IPS-20b (cell line): ENCODE results near the gene REG4.

ENCODE experiments used
- H3K27ac ChIP-seq: one replicate; pipeline ENCODE4 v1.5.1; 2013; ENCODE audit warnings: low read length
- H3K27me3 ChIP-seq: 2 replicates; pipeline ENCODE4 v1.6.1; 2013; ENCODE audit warnings: mild to moderate bottlenecking, low read length, inconsistent platforms; ENCODE audit not compliant: insufficient read depth
- H3K36me3 ChIP-seq: 2 replicates; pipeline ENCODE4 v1.6.1; 2013; ENCODE audit warnings: low read depth, mild to moderate bottlenecking, inconsistent platforms, low read length, moderate library complexity; ENCODE audit not compliant: insufficient read depth
- H3K4me1 ChIP-seq: 2 replicates; pipeline ENCODE4 v1.6.1; 2013; ENCODE audit warnings: mild to moderate bottlenecking, control low read depth, inconsistent platforms, low read length, moderate library complexity; ENCODE audit not compliant: insufficient read depth
- H3K4me3 ChIP-seq: 2 replicates; pipeline ENCODE4 v1.5.1; 2013; ENCODE audit warnings: mild to moderate bottlenecking, low read length, inconsistent platforms
- H3K9ac ChIP-seq: 2 replicates; pipeline ENCODE4 v1.6.1; 2013; ENCODE audit warnings: low read depth, mild to moderate bottlenecking, inconsistent platforms, low read length, moderate library complexity
- H3K9me3 ChIP-seq: 2 replicates; pipeline ENCODE4 v1.6.1; 2013; ENCODE audit warnings: mild to moderate bottlenecking, low read depth, low read length, inconsistent platforms; ENCODE audit not compliant: insufficient read depth

The REG4 gene

DNA sequence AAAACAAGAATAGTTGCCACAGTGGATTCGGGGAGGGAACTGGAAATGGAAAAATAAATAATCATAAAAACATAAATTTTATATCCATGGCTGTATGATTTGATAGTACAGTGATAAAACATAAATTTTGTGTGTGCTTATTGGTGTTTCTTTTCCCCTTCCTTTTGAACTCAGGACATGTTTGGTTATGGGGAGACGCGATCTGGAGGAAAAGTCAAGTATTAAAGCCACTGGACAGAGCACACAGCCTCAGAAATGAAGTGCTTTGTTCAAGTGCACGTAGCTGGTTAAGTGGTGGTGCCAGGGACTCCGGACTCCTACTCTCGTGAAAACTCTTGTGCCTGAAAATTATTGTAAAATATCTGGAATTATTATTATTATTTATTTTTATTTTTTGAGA, 32.9 kb downstream of the REG4 start:
- H3K9ac ChIP-seq = no peak overlapping the region
- no peaks in the 10 kb centered on the region for H3K27me3 ChIP-seq
- H3K4me1 ChIP-seq = peaks cover 7% of the 10 kb centered on the region
- H3K4me3 ChIP-seq = no peak overlapping the region
- H3K36me3 ChIP-seq = no peaks in the 10 kb centered on the region
- H3K9me3 ChIP-seq = no peaks in the 10 kb centered on the region
- H3K27ac ChIP-seq = no peak overlapping the region

DNA sequence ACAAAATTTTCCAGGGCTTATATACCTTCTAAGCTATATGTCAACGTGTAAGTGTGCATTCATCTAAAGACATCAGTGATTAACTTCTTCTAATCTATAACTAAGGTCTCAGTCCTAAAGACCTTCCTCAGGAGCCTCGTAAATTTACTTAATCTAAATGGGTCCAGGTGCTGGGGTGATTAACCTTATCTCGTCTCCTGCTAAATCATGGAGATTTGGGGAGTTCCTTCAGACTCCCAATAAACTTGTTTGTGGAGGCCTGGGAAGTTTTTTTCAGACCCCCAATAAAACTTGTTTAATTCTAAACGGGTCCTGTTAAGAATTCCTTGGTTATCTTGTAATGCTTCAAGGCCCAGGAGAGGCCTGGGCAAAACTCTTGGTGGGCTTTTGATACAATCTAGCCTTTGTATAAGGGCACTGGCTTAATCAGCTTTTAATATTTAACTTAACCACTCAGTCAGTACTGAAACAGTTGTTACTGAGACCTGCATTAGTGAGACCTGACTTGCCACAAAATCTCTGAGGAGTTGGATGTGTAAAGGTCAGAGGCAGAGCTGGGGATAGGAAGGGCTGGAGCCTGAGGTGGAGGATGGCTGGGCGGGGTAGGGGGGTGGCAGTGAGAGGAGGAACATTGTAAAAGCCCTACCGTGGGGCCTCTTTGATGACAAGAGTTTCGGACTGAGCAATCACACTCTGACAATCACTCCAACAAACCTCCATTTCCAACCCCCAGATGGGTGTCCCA, 36.3 kb downstream of the REG4 start:
- Histone ChIP-seq H3K4me1 (peaks cover 10% of the 10 kb centered on the region), H3K9ac (no peak overlapping the region)

DNA sequence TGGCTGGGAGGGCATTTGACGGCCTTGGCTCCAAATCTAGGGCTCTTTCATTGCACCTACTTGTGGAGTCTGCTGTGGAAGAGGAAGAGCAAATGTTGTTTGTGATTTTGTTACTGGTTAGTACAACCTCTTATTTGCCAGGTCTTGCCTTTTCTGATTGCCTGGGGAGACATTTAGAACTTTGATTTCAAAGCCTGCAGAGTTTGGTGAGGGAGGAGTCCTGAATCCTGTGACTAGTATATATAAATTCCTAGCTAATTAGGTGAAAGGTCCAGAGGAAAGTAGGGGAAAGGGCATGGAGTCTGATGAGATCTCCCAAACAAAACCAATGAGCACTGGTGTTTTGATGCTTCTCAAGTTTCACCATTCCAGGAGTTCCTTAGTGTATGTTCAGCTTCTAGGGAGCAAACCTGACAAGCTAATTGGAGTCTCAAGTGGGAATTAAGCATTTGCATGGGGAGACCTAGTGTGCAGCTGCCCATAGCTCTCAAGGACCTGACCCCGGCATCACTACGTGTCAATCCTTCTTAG, 37.5 kb downstream of the REG4 start:
- Histone ChIP-seq H3K27me3 (no peaks in the 10 kb centered on the region), H3K27ac (no peak overlapping the region), H3K9me3 (no peaks in the 10 kb centered on the region), H3K4me3 (0 out of 2 replicates have a peak overlapping the region, but pooled peaks have one; percentile 3), H3K9ac (no peak overlapping the region), H3K36me3 (no peaks in the 10 kb centered on the region), H3K4me1 (peaks cover 10% of the 10 kb centered on the region)

More for the DNA sequence above, 36.3 kb downstream of the REG4 start:
- no peak overlapping the region for H3K27ac ChIP-seq
- no peaks in the 10 kb centered on the region for H3K9me3 ChIP-seq
- H3K36me3 ChIP-seq = no peaks in the 10 kb centered on the region
- H3K27me3 ChIP-seq = no peaks in the 10 kb centered on the region
- no peak overlapping the region for H3K4me3 ChIP-seq

DNA sequence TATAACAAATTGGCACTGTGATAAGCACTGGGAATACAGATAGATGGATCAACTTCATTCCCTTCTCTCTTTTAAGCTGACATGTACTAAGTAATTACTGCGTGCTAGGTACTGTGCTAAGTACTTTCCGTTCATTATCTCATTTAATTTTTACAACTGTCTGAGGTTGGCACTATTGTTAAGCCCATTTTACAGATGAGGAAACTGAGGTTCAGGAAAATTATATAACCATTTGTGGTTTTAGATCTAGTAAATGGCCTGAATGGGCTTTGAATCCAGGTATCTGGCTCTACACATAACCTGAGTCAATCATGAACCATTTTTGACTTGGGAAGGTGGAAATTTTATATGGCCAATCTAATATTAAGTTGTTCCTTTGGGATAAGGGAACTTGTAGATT, 39.0 kb downstream of the REG4 start:
- no peaks in the 10 kb centered on the region for H3K36me3 ChIP-seq
- H3K4me1 ChIP-seq = peaks cover 10% of the 10 kb centered on the region

DNA sequence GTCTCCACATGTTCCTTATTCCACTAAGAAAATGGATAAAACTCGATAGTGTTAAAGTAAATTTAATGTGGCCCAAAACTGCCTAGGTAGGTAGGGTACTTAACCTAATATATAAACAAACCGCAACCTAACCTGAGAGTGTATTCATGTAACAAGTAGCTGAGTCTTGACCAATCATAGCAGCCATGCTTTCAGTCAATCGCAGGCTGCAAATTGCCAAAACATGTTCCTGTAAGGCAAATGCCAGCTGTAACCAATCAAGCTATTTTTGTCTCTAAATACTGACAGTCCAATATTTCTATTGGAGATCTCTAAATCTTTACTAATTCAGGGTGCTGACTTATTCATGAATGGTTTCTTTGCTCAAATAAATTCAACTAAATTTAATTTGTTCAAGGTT, 39.5 kb downstream of the REG4 start:
- H3K9ac ChIP-seq = no peak overlapping the region
- H3K4me3 ChIP-seq = no peak overlapping the region
- no peak overlapping the region for H3K27ac ChIP-seq
- no peaks in the 10 kb centered on the region for H3K27me3 ChIP-seq
- H3K9me3 ChIP-seq = no peaks in the 10 kb centered on the region
- no peaks in the 10 kb centered on the region for H3K36me3 ChIP-seq
- peaks cover 10% of the 10 kb centered on the region for H3K4me1 ChIP-seq

More for the DNA sequence above, 39.0 kb downstream of the REG4 start:
- H3K27me3 ChIP-seq = no peaks in the 10 kb centered on the region
- H3K27ac ChIP-seq = no peak overlapping the region
- H3K4me3 ChIP-seq = no peak overlapping the region
- no peaks in the 10 kb centered on the region for H3K9me3 ChIP-seq
- H3K9ac ChIP-seq = no peak overlapping the region

DNA sequence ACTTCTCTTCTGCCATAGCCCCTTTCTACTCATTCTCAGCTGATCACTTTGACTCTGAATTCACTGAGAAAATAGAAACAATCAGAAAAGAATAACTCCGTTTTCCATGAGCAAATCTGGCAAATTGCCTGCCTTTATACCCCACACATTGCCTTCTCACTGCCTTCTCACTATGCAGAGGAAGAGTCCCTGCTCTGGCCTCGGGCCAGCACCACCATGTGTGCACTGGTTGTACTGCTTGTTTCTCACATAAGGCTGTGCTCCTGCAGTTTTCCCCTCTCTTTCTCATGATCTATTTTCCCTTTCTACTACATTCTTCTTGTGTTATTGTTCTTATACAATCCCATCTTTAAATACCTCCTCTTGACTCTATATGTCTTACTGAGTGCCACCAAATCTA, 40.2 kb downstream of the REG4 start:
- H3K9me3 ChIP-seq = no peaks in the 10 kb centered on the region
- H3K36me3 ChIP-seq = no peaks in the 10 kb centered on the region
- H3K9ac ChIP-seq = no peak overlapping the region
- H3K27me3 ChIP-seq = no peaks in the 10 kb centered on the region
- peaks cover 10% of the 10 kb centered on the region for H3K4me1 ChIP-seq
- H3K27ac ChIP-seq = no peak overlapping the region
- no peak overlapping the region for H3K4me3 ChIP-seq

DNA sequence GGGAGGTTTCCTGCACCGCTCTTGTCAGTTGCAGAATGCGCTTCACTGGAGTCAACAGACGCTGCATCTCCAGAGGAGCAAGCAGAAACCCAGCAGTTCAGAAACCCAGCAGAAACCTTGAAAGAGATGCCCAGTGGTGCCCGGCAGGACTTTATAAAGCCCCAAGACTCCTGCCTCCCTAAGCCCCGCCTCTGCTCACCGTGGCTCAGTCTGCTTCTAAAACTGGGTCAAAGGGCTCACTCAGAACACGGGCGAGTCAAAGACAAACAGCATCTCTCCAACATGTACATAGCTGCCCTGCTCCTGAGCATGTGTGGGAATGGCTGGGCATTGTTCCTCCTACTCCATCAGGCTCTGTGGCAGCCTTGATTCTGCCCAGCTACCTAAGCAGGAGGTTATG, 42.5 kb downstream of the REG4 start, which contains the start of gene HMGCS2:
TSS of gene HMGCS2 (minus strand) at position 128 of the 400 bp plus-strand sequence. CDS start at position 67, 61 bp downstream.
- H3K4me3 ChIP-seq = no peak within 1 kb of the TSS

DNA sequence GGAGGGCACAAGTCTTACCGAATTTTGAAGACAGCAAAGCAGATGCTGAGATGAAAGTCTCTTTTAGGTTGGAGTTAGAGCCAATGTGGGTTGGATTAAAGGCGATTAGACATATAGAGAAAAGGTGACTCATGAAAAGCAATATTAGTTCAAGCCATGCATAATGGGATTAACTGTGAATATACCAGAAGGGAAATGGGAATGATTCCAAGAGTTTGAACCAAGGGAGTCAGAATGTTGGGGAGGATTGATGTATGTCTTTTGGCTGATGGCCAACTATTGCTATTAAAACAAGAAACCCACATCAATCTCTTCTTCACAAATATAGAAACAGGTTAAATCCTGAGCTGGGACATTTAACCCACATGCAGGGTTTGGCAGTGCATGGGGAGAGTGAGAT, 43.8 kb downstream of the REG4 start:
- Histone ChIP-seq H3K27me3 (no peaks in the 10 kb centered on the region), H3K4me1 (peaks cover under 1% of the 10 kb centered on the region; the same call in 1 of the 2 replicates), H3K9ac (no peak overlapping the region), H3K4me3 (no peak overlapping the region), H3K27ac (no peak overlapping the region), H3K36me3 (no peaks in the 10 kb centered on the region), H3K9me3 (no peaks in the 10 kb centered on the region)

More for the DNA sequence above, 42.5 kb downstream of the REG4 start, which contains the start of gene HMGCS2:
- Histone ChIP-seq H3K36me3 (no peaks in the 10 kb centered on the region), H3K9me3 (no peaks in the 10 kb centered on the region), H3K4me1 (peaks cover 7% of the 10 kb centered on the region), H3K9ac (no peak within 1 kb of the TSS), H3K27me3 (no peaks in the 10 kb centered on the region), H3K27ac (no peak within 1 kb of the TSS)

DNA sequence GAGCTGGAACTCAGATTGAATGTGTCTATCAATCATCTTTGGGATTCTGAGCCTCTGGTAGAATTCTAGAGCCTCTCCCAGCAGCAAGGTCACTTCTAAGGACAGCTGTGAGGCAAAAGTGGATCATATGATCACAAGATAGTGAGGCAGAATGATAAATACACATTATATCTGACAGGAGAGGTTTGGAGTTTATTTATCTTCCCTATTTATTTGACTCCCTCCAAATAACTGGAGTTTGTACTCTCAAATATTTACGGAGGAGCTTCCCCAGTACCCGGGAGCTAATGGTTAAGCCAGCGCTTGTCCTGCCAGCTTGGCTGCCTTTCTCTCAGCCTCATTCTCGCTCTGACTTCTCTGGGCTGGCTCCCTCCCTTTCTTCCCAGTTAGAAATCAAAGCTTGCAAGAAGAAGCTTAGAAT, 44.9 kb downstream of the REG4 start:
- Histone ChIP-seq H3K4me3 (no peak overlapping the region), H3K9me3 (no peaks in the 10 kb centered on the region), H3K27me3 (no peaks in the 10 kb centered on the region), H3K4me1 (peaks cover 2% of the 10 kb centered on the region; the same call in 1 of the 2 replicates), H3K27ac (no peak overlapping the region), H3K36me3 (no peaks in the 10 kb centered on the region), H3K9ac (no peak overlapping the region)

DNA sequence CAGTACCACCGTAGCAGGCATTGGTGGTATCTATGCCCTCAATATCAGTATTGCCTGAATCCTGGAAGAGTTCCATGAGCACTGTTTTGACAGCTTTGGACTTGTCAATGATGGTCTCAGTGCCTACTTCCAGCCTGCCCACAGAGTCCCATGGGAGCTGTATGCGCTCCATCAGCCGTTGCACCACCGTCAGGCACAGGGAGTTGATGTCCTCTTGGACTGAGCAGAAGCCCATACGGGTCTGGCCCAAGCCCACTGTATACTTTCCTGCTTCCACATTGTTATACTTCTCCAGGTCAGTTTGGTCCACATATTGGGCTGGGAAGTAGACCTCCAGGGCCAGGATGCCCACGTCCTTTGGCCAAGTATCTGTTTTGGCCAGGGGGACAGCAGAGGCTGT, 47.0 kb downstream of the REG4 start:
- no peaks in the 10 kb centered on the region for H3K9me3 ChIP-seq
- peaks cover 2% of the 10 kb centered on the region; the same call in 1 of the 2 replicates for H3K4me1 ChIP-seq
- no peak overlapping the region for H3K9ac ChIP-seq
- H3K4me3 ChIP-seq = no peak overlapping the region
- no peak overlapping the region for H3K27ac ChIP-seq
- no peaks in the 10 kb centered on the region for H3K27me3 ChIP-seq
- no peaks in the 10 kb centered on the region for H3K36me3 ChIP-seq

DNA sequence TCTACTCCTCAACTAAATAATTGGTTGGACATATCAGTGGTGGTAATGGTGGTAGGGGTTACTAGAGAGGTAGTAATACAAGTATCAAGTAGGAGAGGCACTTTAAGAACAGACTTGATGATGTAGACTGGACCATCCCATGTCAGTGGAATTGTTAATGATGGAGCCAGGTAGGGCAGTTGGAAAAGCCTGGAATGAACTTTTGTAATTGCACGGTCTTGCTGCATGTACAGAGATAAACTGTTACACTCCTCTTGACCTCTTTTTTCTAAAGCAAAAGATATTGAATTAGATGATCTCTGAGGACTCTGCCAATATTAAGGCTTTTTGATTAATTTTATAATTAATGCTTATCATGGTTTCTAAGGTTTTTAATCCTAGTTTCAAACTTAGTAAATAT, 48.3 kb downstream of the REG4 start:
- H3K4me3 ChIP-seq = no peak overlapping the region
- no peak overlapping the region for H3K9ac ChIP-seq
- H3K9me3 ChIP-seq = no peaks in the 10 kb centered on the region
- peaks cover 2% of the 10 kb centered on the region; the same call in 1 of the 2 replicates for H3K4me1 ChIP-seq
- H3K27me3 ChIP-seq = no peaks in the 10 kb centered on the region
- no peaks in the 10 kb centered on the region for H3K36me3 ChIP-seq
- no peak overlapping the region for H3K27ac ChIP-seq

DNA sequence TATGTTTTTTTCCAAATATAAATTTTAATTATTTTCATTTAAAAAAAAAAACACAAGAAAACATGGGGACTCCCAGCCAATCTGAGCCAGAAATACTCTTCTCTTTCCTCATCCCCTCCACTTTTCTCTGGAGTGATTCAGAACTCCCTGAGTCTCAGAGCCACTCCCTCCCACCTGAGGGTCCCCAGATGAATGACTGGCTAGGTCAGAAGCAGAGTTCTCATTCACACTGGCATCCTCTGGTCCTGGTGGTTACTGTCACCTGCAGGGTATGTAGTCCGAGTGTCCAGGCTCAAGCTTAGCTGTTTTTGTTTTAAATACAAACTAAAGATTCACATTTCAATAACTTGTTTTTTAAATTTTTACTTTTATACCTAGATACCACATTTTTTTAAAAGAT, 48.9 kb downstream of the REG4 start:
- no peaks in the 10 kb centered on the region for H3K27me3 ChIP-seq
- H3K9me3 ChIP-seq = no peaks in the 10 kb centered on the region
- no peak overlapping the region for H3K9ac ChIP-seq
- peaks cover 2% of the 10 kb centered on the region; the same call in 1 of the 2 replicates for H3K4me1 ChIP-seq
- no peaks in the 10 kb centered on the region for H3K36me3 ChIP-seq
- no peak overlapping the region for H3K27ac ChIP-seq
- H3K4me3 ChIP-seq = no peak overlapping the region
